ENCODE measurements around the gene MRGPRX2. TPM values are rescaled to one million over a fixed set of nuclear protein-coding genes. Genes with fewer than 3 reads are reported as not detected.

Gene MRGPRX2
- total and polyA plus RNA-seq, 2 donors (not counting 3 experiments of a cell fraction or from before 2014, with no cell fraction given), result not detected

- H3K27me3 ChIP-seq (ENCODE audit: control insufficient read depth in 2 of 2, insufficient read depth in 2 of 2, low read length in 2 of 2), result no peaks in the 10 kb centered on the region
- FAIRE-seq, result no peak
- CTCF ChIA-PET, result interaction anchor here (1.0 kb wide), 2 partner anchors 18 to 24 kb away, joined by 3 to 5 read pairs; no protein-coding TSS in a partner anchor
These were observed 34.3 kb upstream of the MRGPRX2 start for GRCh38 chr11:19094859-19095258.

More at GRCh38 chr11:19094859-19095258, 34.3 kb upstream of the MRGPRX2 start:
- TF ChIP-seq MAX (IDR thresholded peaks at IDR 0.05; ENCODE audit: insufficient read depth, insufficient read length), result no peak
- TF ChIP-seq EZH2 (IDR thresholded peaks at IDR 0.05; ENCODE audit: borderline replicate concordance, low read depth, low read length, severe bottlenecking), result no peak
- no peak for TF ChIP-seq GATA2 (IDR thresholded peaks at IDR 0.05; ENCODE audit: insufficient read depth, insufficient read length, low read depth, low read length)
- no peak for TF ChIP-seq FOS (IDR thresholded peaks at IDR 0.05; ENCODE audit: borderline replicate concordance, insufficient read depth, low read length)
- TF ChIP-seq CTCF (IDR thresholded peaks at IDR 0.05; ENCODE audit: extremely low read depth in 1 of 2, insufficient read depth in 1 of 2, low read depth in 1 of 2, low read length in 2 of 2), result no peak
- no peak for TF ChIP-seq MYC (IDR thresholded peaks at IDR 0.05; ENCODE audit: low read depth, low read length)
- no peaks in the 10 kb centered on the region for H3K79me2 ChIP-seq (ENCODE audit: control insufficient read depth, insufficient read depth, low read length)
- no peak for DNase-seq (ENCODE audit: low read depth, low spot score)
- H4K20me1 ChIP-seq (replicated peaks; ENCODE audit: control insufficient read depth, extremely low read depth, insufficient read depth, low read length), result no peaks in the 10 kb centered on the region
- H3K4me2 ChIP-seq (ENCODE audit: insufficient read depth, low read length), result no peak overlapping the region
- POLR2A ChIA-PET, result no interaction called here
- dilution Hi-C loops (cut with MboI; ENCODE audit: extremely low pct_ligation_motif_present, low sequenced_read_pairs), result no loop called here
- no peaks in the 10 kb centered on the region for H3K9me3 ChIP-seq (replicated peaks; ENCODE audit: control insufficient read depth, insufficient read depth, low read length)
- H3K9me1 ChIP-seq (replicated peaks; ENCODE audit: control insufficient read depth, extremely low read depth, insufficient read depth, low read length), result no peaks in the 10 kb centered on the region
- no peaks in the 10 kb centered on the region for H3K36me3 ChIP-seq (ENCODE audit: control insufficient read depth in 2 of 2, extremely low read depth in 1 of 2, insufficient read depth in 2 of 2, low read length in 2 of 2)
- no peak overlapping the region for H3K4me3 ChIP-seq (replicated peaks in 1 of 3; ENCODE audit: insufficient read depth in 1 of 3, low read depth in 1 of 3, low read length in 3 of 3)
- H2AFZ ChIP-seq (ENCODE audit: low read depth, low read length), result no peak overlapping the region
- no TSS peak for BruUV-seq (replicated peaks)
- peaks cover 21% of the 10 kb centered on the region for H3K4me1 ChIP-seq (ENCODE audit: control insufficient read depth, extremely low read depth, insufficient read depth, low read length)
- H3K27ac ChIP-seq (ENCODE audit: insufficient read depth, low read depth, low read length), result no peak overlapping the region
- intact Hi-C loops (cut with micrococcal nuclease), result no loop called here
- H3K9ac ChIP-seq (replicated peaks; ENCODE audit: extremely low read depth, insufficient read depth, low read length), result no peak overlapping the region

All from endothelial cell of umbilical vein (primary cell).